C1 segment of cervical spinal cord (tissue), 14 donors: Measurements from ENCODE around the gene PID1.

ENCODE experiments used
- DNase-seq, 14 donors: peaks; one replicate each; lab custom pipeline; 2025; lab: John Stamatoyannopoulos, UW

Gene PID1

GRCh38 chr2:229170171-229170570, 100.9 kb downstream of the PID1 start:
- DNase-seq: no peak

GRCh38 chr2:229169751-229170150, 101.3 kb downstream of the PID1 start:
- no peak for DNase-seq

GRCh38 chr2:229164545-229165249, 106.4 kb downstream of the PID1 start:
- DNase-seq: no peak

- no peak for DNase-seq
Observed at GRCh38 chr2:229163893-229164292, 107.2 kb downstream of the PID1 start.

DNA sequence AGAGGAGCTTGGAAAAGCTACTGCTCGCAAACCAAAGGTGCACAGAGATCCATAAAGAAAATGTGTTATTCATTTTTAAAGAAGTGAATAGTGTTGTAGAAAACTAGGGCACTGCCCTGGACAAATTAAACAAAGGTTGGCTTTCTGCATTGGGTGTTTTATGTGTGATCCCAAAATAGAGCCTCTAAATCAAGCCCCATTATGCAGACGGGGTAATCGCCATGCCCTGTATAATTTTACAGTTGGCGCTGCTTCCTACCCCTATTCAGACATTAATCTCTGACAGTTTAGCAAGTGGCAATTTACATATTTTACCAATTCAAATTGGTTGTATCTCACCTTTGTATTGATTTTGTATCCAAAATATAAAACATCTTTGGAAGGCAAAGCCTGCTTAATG, 109.1 kb downstream of the PID1 start:
- DNase-seq: no peak

- no peak for DNase-seq
Observed at GRCh38 chr2:229160984-229161383, 110.1 kb downstream of the PID1 start.

DNA sequence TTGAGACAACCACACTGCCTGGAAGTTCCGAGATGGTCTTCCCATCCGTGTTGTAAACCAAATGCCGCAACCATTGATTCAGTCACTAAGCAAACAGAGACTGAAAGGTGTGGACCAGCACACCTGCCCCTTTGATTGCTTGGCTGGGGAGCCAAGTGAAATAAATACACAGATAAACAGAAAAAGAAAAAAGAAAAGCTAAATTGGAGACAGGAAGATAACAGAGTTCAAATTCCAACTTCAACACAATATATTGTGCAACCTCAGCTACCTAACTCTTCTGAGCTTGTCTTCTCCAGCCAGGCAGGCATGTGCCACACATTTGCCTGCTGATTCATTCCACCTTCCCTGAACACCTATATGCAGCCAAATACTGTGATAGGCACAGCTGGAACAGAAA, 110.9 kb downstream of the PID1 start:
- no peak for DNase-seq

DNA sequence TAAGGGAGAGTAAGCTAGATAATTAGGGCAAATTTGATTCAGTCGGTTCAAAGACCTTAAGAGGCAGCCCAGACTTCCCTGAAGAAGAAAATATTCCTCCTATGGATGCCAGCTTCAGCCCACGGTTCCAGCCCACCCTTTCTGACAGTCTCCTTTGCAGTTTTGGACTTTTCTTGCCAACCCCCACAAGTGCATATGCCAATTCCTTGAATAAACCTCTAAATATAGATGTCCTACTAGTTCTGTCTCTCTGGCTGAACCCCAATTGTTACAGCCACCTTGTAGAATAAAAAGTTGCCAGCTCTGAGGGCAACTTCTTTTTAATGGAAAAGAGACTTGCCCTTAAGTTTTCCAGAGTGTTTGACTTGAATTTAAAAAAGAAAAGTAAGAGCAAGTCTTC, 111.7 kb downstream of the PID1 start:
- no peak for DNase-seq

DNA sequence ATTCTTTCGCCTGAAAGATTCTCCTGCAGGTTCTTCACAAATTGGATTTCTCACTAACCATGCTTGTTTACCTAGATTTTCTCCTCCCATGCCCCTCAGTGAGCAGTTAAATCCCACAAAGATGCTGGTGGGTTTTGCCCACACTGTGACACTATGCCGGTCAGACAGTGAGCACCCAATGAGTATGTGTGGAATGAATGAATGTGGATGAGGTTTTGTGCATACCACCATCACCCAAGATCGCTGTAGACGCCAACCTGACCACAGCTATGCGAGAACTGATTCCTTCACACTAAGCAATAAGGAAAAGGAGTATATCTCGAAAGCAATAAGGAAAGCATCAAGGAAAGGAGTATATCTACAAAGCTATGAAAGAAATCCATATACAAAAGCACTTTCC, 116.7 kb downstream of the PID1 start:
- no peak for DNase-seq

DNA sequence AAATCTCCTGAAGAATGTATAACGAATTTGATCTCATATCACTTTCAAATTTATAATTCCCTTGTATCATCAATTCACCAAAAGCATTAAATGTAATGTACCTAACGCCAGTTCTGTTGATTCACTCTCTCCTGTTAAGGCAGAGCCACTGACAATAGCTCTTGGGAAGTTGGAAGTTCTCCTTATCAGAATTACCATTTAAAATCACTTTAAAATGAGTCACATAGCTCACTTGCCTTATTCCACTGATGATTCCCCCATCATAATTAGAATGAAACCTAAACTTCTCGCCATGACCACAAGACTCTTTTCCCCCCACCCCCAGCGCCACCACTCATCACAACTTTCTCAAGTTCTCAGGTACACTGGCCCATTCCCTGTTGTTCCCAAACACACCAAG, 117.1 kb downstream of the PID1 start:
- DNase-seq: no peak

- no peak for DNase-seq
Observed at GRCh38 chr2:229153267-229153666, 117.8 kb downstream of the PID1 start.

DNA sequence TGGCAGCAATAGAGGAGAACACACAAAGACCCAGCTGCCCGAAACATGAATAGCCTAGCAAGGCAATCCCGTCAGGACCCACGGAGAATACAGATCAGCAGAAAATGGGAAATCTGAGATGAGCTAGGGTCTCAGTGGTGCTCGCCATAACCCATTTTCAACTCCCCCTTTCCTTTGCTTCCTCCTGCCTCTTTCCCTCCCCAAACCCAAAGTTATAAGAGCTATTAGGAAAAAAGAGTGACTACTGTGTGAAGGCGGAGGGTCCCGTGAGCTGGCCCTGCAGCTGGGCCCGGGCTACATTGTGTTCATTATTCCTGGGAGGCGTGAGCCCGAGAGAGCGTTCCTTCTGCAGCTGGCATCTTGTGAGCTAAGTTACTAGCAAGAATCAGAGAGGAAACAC, 118.4 kb downstream of the PID1 start:
- DNase-seq: peak in 1 of 14 donors; percentile 16

- no peak for DNase-seq
Observed at GRCh38 chr2:229150317-229150716, 120.8 kb downstream of the PID1 start.

- DNase-seq: no peak
Observed at GRCh38 chr2:229141424-229142025, 129.6 kb downstream of the PID1 start.

DNA sequence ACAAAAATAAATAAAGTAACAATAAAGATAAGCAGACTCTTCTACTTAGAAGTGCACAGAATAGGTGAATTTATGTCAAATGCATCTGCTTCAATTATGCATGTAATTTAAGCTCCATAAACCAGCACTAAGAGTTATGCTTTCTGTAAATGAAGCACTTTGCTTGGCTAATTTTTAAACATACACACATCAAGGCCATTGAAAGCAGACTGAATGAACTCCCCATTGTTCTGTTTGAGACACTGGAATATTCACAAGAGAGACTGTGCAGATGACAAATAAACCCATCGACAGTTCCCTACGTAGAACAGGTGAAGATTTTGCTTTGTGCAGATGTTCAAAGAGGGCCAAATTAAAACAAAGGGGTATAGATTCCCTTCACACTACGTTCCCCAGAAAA, 133.4 kb downstream of the PID1 start:
- no peak for DNase-seq

GRCh38 chr2:229137066-229137465, 134.0 kb downstream of the PID1 start:
- DNase-seq: no peak

DNA sequence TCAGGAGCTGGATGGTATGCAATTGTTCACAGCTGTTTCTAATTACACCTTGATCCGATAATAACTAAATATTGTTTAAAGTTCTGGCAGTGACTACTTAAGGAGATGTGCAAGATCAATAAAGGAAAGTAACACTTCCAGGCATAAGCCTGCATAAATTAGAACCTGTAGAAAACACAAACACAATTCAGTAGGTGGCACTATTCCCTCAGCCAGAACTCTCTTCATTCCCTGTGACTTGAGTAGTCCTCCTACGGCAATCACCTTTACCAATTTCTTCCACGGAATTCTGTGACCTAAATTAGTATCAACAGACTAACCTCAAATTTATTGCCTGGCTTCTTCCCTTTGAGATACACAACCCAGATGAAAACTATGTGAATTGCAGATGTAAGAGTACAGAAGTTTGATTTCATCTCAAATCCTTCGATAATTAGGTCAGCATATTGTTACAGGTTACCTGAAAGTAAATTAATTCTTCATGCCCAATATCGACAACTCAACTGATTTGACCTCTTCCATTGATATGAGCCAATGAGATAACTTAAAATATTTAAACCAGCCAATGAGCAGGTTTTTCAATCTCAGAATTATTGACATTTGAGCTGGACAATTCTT, 137.8 kb downstream of the PID1 start:
- DNase-seq: peak in 1 of 14 donors; percentile 3

DNA sequence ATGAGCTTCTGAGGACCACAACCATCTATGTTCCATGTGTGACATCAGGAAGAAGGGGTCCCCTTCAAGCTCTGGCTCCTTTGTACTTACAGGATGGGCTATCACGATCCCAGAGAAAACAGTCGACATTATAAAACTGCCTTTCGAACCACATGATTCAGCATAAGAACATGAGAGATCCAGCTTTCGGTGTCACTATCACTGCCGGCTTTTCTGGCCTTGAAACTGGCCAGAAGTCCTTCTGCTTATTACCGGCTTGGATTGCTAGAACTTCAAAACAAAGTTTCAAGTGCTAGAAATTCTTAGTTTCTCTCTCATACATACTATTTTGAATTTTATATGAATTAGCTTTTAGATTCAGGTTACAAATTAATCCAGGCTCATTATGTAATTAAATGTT, 138.9 kb downstream of the PID1 start:
- DNase-seq: no peak

DNA sequence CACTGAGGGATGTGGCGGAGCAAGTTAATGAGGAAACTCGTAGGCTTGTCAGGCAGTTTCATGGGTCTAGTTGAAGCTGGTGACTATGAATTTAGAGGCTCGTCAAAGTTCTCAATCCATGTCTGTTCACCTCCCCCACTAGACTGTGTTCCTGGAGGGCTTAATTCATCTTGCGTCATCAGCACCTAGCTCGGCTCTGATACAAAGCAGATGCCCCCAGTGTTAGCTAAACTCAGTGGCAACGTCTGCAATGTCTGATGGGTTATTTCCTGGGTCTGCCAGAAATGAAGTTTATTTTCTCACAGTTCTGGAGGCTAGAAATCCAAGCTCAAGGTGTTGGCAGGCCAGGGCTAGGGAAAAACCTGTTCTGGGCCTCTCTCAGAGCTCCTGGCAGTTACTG, 140.6 kb downstream of the PID1 start:
- no peak for DNase-seq

DNA sequence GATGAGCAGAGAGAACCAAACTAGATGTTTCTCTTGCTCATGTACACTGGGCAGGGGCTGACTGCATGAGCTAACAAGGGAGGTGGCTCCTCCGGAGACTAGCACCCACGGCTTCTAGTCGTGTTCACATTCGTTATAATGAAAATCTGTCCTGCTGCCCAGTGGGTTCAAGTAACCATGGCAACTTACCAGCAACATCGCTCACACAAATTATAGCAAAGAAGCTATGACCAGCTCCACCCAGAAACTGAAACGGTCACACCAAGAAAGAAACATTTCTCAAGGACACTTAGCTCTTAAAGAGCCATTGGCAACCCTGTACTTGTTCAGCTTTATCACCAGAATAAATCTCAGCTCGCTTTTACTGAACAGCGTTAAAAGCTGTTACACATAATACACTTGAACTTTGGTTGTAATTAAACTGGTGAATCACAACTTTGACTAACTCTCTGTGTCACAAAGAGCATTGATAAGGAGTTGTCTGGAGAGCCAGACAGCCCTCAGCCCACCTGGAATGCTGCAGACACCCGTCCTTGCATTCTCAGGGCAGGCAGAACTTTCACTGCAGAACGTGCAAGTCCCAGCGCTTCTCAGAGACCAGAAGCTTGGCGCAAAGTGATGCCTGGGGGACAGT, 141.2 kb downstream of the PID1 start:
- DNase-seq: no peak

DNA sequence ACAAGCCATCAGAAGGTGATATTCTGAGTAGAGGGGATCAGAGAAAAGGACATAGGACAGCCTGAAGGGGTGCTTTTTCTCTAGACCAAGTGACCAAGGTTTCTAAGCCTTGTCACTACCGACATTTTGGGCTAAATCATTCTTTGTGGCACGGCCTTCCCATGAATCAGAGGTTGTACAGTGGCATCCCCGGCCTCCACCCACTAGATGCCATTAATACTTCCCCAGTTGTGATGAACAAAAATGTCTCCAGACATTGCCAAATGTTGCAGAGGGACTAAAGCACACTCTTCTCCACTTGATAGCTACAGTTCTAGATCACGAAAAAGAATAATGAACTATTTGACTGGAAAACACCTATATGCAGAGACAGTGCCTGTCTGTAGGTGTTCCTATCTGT, 143.6 kb downstream of the PID1 start:
- no peak for DNase-seq

DNA sequence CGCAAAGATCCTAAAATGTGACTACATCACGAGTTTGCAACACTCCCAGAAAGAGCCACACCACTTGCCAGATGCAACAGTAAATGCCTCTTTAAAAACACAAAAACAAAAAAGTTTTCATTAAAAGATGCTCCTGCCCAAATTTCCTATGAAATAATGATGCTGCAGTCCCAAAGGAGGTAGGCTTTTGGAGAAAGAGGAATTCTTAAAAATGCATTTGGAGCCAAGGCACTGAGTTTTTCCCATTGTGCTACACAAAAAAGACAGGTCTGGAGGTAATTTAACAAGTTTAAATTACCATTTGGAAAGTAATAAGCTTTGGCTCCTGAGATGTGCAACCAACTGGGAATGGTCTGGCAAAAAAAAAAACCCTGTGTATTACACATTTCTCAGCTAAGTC, 145.0 kb downstream of the PID1 start:
- no peak for DNase-seq

DNA sequence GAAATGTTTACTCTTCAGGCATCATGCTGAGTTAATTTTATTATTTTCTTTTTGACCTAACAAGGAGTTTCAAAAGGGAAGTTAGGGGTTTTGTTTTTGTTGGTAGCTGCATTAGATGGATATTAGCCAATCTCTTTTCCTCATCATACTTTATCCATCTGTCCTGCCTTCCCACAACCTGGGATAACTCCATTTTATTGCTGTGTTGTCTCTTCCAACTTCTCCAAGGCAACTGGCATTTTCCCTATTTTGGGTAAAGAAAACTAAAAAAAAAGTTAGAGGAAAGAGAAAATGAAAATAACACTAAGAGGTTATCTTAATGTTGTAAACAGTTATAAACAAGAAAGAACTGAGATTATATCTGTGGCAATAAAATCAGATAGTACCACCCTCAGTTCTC, 147.0 kb downstream of the PID1 start:
- DNase-seq: no peak
